GM12801 (cell line): ENCODE results near the gene DENND5A.

ENCODE experiments used
- CTCF ChIP-seq: IDR thresholded peaks from one replicate; pipeline ENCODE4 v1.5.1; 2011; ENCODE audit warnings: control low read depth; ENCODE audit not compliant: insufficient read length; ENCODE audit errors: extremely low read depth

DENND5A gene

GRCh38 chr11:9099617-9100016 is 165.5 kb downstream of the DENND5A start:
- no peak for TF ChIP-seq CTCF

GRCh38 chr11:9096427-9096826 is 168.7 kb downstream of the DENND5A start:
- TF ChIP-seq CTCF = no peak

- no peak for TF ChIP-seq CTCF
Observed at GRCh38 chr11:9095421-9095820, 169.7 kb downstream of the DENND5A start.

GRCh38 chr11:9094420-9094819 is 170.7 kb downstream of the DENND5A start:
- TF ChIP-seq CTCF = no peak

- TF ChIP-seq CTCF = no peak
Observed at GRCh38 chr11:9092853-9093778, 172.0 kb downstream of the DENND5A start.

- TF ChIP-seq CTCF = no peak
Observed at GRCh38 chr11:9092072-9092471, 173.1 kb downstream of the DENND5A start.

GRCh38 chr11:9091044-9091922 is 173.9 kb downstream of the DENND5A start, which contains the start of gene SCUBE2:
SCUBE2 (minus strand) TSS chr11:9091599; CDS start chr11:9091528, 71 bp downstream.
- no peak for TF ChIP-seq CTCF
